HL-60 (cell line): ENCODE data around the gene GPX4.

Source experiments
- DNase-seq, 2 experiments: peaks; one replicate each; pipeline ENCODE4 v3.0.0-alpha.2; 2010 to 2020; ENCODE audit warnings: low read depth in 1 of 2, low spot score in 1 of 2
- H3K27ac ChIP-seq: fragments of 250-450 bp; sonication (Bioruptor Pico); replicated peaks from 2 replicates; pipeline ENCODE4 v1.5.1; 2020; ENCODE audit warnings: mild to moderate bottlenecking, moderate library complexity
- H3K27me3 ChIP-seq: fragments of 250-450 bp; sonication (Bioruptor Pico); 2 replicates; pipeline ENCODE4 v1.5.1; 2021; ENCODE audit warnings: mild to moderate bottlenecking, moderate library complexity; ENCODE audit not compliant: insufficient read depth, poor library complexity, severe bottlenecking
- H3K4me3 ChIP-seq: replicated peaks from 2 replicates; pipeline ENCODE4 v1.5.1; 2011; ENCODE audit warnings: mild to moderate bottlenecking, control low read depth, low read length; ENCODE audit not compliant: insufficient read depth
- CTCF ChIP-seq: IDR thresholded peaks from one replicate; pipeline ENCODE4 v1.5.1; 2011; ENCODE audit warnings: low read length, control low read depth, inconsistent platforms; ENCODE audit not compliant: insufficient read depth
- GABPA ChIP-seq: IDR thresholded peaks from 2 replicates; pipeline ENCODE4 v1.6.1; 2012; ENCODE audit warnings: low read depth
- POLR2AphosphoS5 ChIP-seq: IDR thresholded peaks from 2 replicates; pipeline ENCODE4 v1.6.1; 2012; ENCODE audit warnings: low read depth
- REST ChIP-seq: IDR thresholded peaks from 2 replicates; pipeline ENCODE4 v1.6.1; 2012; ENCODE audit warnings: low read depth; ENCODE audit not compliant: insufficient replicate concordance
- SPI1 ChIP-seq: IDR thresholded peaks from 2 replicates; pipeline ENCODE4 v1.6.1; 2012; ENCODE audit warnings: low read depth, mild to moderate bottlenecking, borderline replicate concordance

GPX4 gene

GRCh38 chr19:1086613-1087012 lies 17.2 kb upstream of the GPX4 start:
- no peaks in the 10 kb centered on the region for H3K27me3 ChIP-seq
- DNase-seq, result no peak
- TF ChIP-seq POLR2AphosphoS5 (no peak; the same call in 1 of the 2 replicates), SPI1 (no peak), REST (no peak)
- no peak overlapping the region for H3K4me3 ChIP-seq
- H3K27ac ChIP-seq, result peak overlapping the region; percentile 82

- peak in 1 of 2 experiments; percentile 97 for DNase-seq
- TF ChIP-seq GABPA (no peak; the same call in 1 of the 2 replicates), POLR2AphosphoS5 (peak; percentile 94), REST (no peak), CTCF (no peak), SPI1 (peak; percentile 96)
- H3K27me3 ChIP-seq, result no peaks in the 10 kb centered on the region
- H3K4me3 ChIP-seq, result no peak overlapping the region
- peak overlapping the region; percentile 82 for H3K27ac ChIP-seq
Observed at GRCh38 chr19:1087813-1088415, 15.9 kb upstream of the GPX4 start.

GRCh38 chr19:1088416-1089010 lies 15.3 kb upstream of the GPX4 start:
- TF ChIP-seq CTCF (no peak), REST (no peak), POLR2AphosphoS5 (no peak), GABPA (no peak)
- Histone ChIP-seq H3K4me3 (no peak overlapping the region), H3K27ac (peak overlapping the region; percentile 82), H3K27me3 (no peaks in the 10 kb centered on the region)
- DNase-seq, result no peak
